Measurements from ENCODE around the gene ABCA7. TPM values are rescaled to one million over a fixed set of nuclear protein-coding genes. Genes with fewer than 3 reads are reported as not detected.

The ABCA7 gene
- total RNA-seq, 2 experiments from 2014 or later: 62.7 to 72.9 TPM

- peaks cover 12% of the 10 kb centered on the region for H3K36me3 Mint-ChIP-seq
- ATAC-seq (no peak), DNase-seq (no peak)
- no peaks in the 10 kb centered on the region for H3K27me3 Mint-ChIP-seq
- H3K9me3 Mint-ChIP-seq (ENCODE audit: low read depth): no peaks in the 10 kb centered on the region
- H3K4me3 Mint-ChIP-seq: no peak overlapping the region
- CTCF ChIA-PET: interaction anchor here (1.5 to 5.3 kb wide), 2 partner anchors 12 to 35 kb away, joined by 3 to 31 read pairs; partner anchors contain the start of gene ARHGAP45
- no peak overlapping the region for H3K27ac Mint-ChIP-seq
- peaks cover 8% of the 10 kb centered on the region for H3K4me1 Mint-ChIP-seq
These were observed 15.1 kb downstream of the ABCA7 start for GRCh38 chr19:1055028-1055425.

GRCh38 chr19:1055886-1056620 is 16.1 kb downstream of the ABCA7 start:
- no peak overlapping the region for H3K4me3 Mint-ChIP-seq
- CTCF ChIA-PET: interaction anchor here (1.1 to 5.3 kb wide), 3 partner anchors 10 to 156 kb away, joined by 3 to 31 read pairs (median 4); partner anchors contain the start of gene ARHGAP45
- no peak for DNase-seq
- H3K27me3 Mint-ChIP-seq: no peaks in the 10 kb centered on the region
- H3K9me3 Mint-ChIP-seq (ENCODE audit: low read depth): no peaks in the 10 kb centered on the region
- ATAC-seq: no peak
- no peak overlapping the region for H3K27ac Mint-ChIP-seq
- H3K4me1 Mint-ChIP-seq: peaks cover 8% of the 10 kb centered on the region
- H3K36me3 Mint-ChIP-seq: peaks cover 12% of the 10 kb centered on the region

GRCh38 chr19:1057176-1057855 is 17.4 kb downstream of the ABCA7 start:
- CTCF ChIA-PET: interaction anchor here (0.6 to 5.3 kb wide), 12 partner anchors 9 to 136 kb away, joined by 3 to 31 read pairs (median 4); partner anchors contain the start of gene ARHGAP45
- no peak overlapping the region for H3K4me3 Mint-ChIP-seq
- peaks cover 12% of the 10 kb centered on the region for H3K36me3 Mint-ChIP-seq
- DNase-seq (peak; percentile 65), ATAC-seq (peak; percentile 72)
- H3K9me3 Mint-ChIP-seq (ENCODE audit: low read depth): no peaks in the 10 kb centered on the region
- H3K27ac Mint-ChIP-seq: peak overlapping the region; percentile 66
- H3K4me1 Mint-ChIP-seq: peaks cover 8% of the 10 kb centered on the region
- no peaks in the 10 kb centered on the region for H3K27me3 Mint-ChIP-seq

GRCh38 chr19:1058112-1058511 is 18.2 kb downstream of the ABCA7 start:
- H3K4me3 Mint-ChIP-seq: no peak overlapping the region
- H3K27me3 Mint-ChIP-seq: no peaks in the 10 kb centered on the region
- H3K27ac Mint-ChIP-seq: no peak overlapping the region
- H3K4me1 Mint-ChIP-seq: peaks cover 8% of the 10 kb centered on the region
- ATAC-seq (no peak), DNase-seq (peak; percentile 40)
- peaks cover 12% of the 10 kb centered on the region for H3K36me3 Mint-ChIP-seq
- no peaks in the 10 kb centered on the region for H3K9me3 Mint-ChIP-seq (ENCODE audit: low read depth)
- CTCF ChIA-PET: interaction anchor here (0.6 to 5.3 kb wide), 10 partner anchors 8 to 55 kb away, joined by 3 to 31 read pairs (median 4); partner anchors contain the start of genes ARHGAP45 and RNU6-2

- H3K36me3 Mint-ChIP-seq: peaks cover 11% of the 10 kb centered on the region
- no peaks in the 10 kb centered on the region for H3K9me3 Mint-ChIP-seq (ENCODE audit: low read depth)
- H3K4me1 Mint-ChIP-seq: peaks cover 24% of the 10 kb centered on the region
- H3K27me3 Mint-ChIP-seq: no peaks in the 10 kb centered on the region
- ATAC-seq (no peak), DNase-seq (no peak)
- H3K4me3 Mint-ChIP-seq: no peak overlapping the region
- CTCF ChIA-PET: interaction anchor here (0.7 to 1.2 kb wide), 4 partner anchors 20 to 765 kb away, joined by 3 to 4 read pairs (median 3); no protein-coding TSS in a partner anchor
- H3K27ac Mint-ChIP-seq: no peak overlapping the region
These were observed 20.8 kb downstream of the ABCA7 start for GRCh38 chr19:1060689-1061088.

GRCh38 chr19:1061987-1062386 is 22.1 kb downstream of the ABCA7 start:
- Mint-ChIP-seq H3K27ac (no peak overlapping the region), H3K4me1 (peaks cover 27% of the 10 kb centered on the region), H3K36me3 (peaks cover 3% of the 10 kb centered on the region), H3K4me3 (no peak overlapping the region), H3K9me3 (ENCODE audit: low read depth) (no peaks in the 10 kb centered on the region), H3K27me3 (no peaks in the 10 kb centered on the region)
- ATAC-seq (no peak), DNase-seq (no peak)
- CTCF ChIA-PET: no interaction called here

GRCh38 chr19:1062387-1063029 is 22.6 kb downstream of the ABCA7 start:
- Mint-ChIP-seq H3K36me3 (peaks cover under 1% of the 10 kb centered on the region), H3K4me3 (no peak overlapping the region), H3K9me3 (ENCODE audit: low read depth) (no peaks in the 10 kb centered on the region), H3K27ac (no peak overlapping the region), H3K27me3 (no peaks in the 10 kb centered on the region), H3K4me1 (peaks cover 24% of the 10 kb centered on the region)
- CTCF ChIA-PET: no interaction called here
- DNase-seq (no peak), ATAC-seq (no peak)

- Mint-ChIP-seq H3K4me3 (no peak overlapping the region), H3K27ac (no peak overlapping the region), H3K9me3 (ENCODE audit: low read depth) (no peaks in the 10 kb centered on the region), H3K27me3 (no peaks in the 10 kb centered on the region), H3K4me1 (peaks cover 19% of the 10 kb centered on the region), H3K36me3 (peaks cover 3% of the 10 kb centered on the region)
- no peak for ATAC-seq
- CTCF ChIA-PET: no interaction called here
- peak; percentile 84 for DNase-seq
These were observed 23.4 kb downstream of the ABCA7 start for GRCh38 chr19:1063030-1063908.

- no peaks in the 10 kb centered on the region for H3K9me3 Mint-ChIP-seq (ENCODE audit: low read depth)
- no peak overlapping the region for H3K4me3 Mint-ChIP-seq
- H3K27ac Mint-ChIP-seq: no peak overlapping the region
- no peak for DNase-seq
- ATAC-seq: no peak
- CTCF ChIA-PET: interaction anchor here (0.8 to 4.9 kb wide), 20 partner anchors 8 to 205 kb away, joined by 3 to 108 read pairs (median 4); partner anchors contain the start of genes ABCA7, CIRBP, CNN2 and POLR2E
- peaks cover 10% of the 10 kb centered on the region for H3K36me3 Mint-ChIP-seq
- H3K4me1 Mint-ChIP-seq: peaks cover 23% of the 10 kb centered on the region
- H3K27me3 Mint-ChIP-seq: no peaks in the 10 kb centered on the region
These were observed 24.2 kb downstream of the ABCA7 start for GRCh38 chr19:1063909-1064660.

GRCh38 chr19:1064661-1065605 is 25.0 kb downstream of the ABCA7 start:
- Mint-ChIP-seq H3K36me3 (peaks cover 16% of the 10 kb centered on the region), H3K27ac (peak overlapping the region; percentile 57), H3K27me3 (no peaks in the 10 kb centered on the region), H3K9me3 (ENCODE audit: low read depth) (no peaks in the 10 kb centered on the region), H3K4me1 (peaks cover 26% of the 10 kb centered on the region), H3K4me3 (no peak overlapping the region)
- ATAC-seq (peak; percentile 40), DNase-seq (peak; percentile 78)
- CTCF ChIA-PET: interaction anchor here (0.7 to 4.9 kb wide), 21 partner anchors 9 to 204 kb away, joined by 3 to 108 read pairs (median 4); partner anchors contain the start of genes ABCA7, CIRBP, CNN2 and POLR2E

GRCh38 chr19:1065606-1066109 is 25.8 kb downstream of the ABCA7 start:
- no peaks in the 10 kb centered on the region for H3K27me3 Mint-ChIP-seq
- ATAC-seq: no peak
- H3K36me3 Mint-ChIP-seq: peaks cover 18% of the 10 kb centered on the region
- no peak overlapping the region for H3K27ac Mint-ChIP-seq
- no peak overlapping the region for H3K4me3 Mint-ChIP-seq
- CTCF ChIA-PET: interaction anchor here (0.6 to 4.9 kb wide), 13 partner anchors 10 to 873 kb away, joined by 3 to 108 read pairs (median 6); partner anchors contain the start of genes ABCA7, CNN2, POLR2E and RNU6-2
- DNase-seq: no peak
- peaks cover 28% of the 10 kb centered on the region for H3K4me1 Mint-ChIP-seq
- no peaks in the 10 kb centered on the region for H3K9me3 Mint-ChIP-seq (ENCODE audit: low read depth)

Data from activated CD8-positive, alpha-beta memory T cell treated with anti-CD3 and anti-CD28 coated beads, Interleukin-2, amount 10 ng/mL, durations not matched to agents 7 days and 5 days (primary cell).